Tibial nerve (tissue), 4 donors: ENCODE results near the gene USP4. TPM values are rescaled to one million over a fixed set of nuclear protein-coding genes. Genes with fewer than 3 reads are reported as not detected.
A peak's percentile ranks its signal among the peaks of the same experiment; 100 is the strongest.

Source experiments
- DNase-seq, 2 donors: peaks; one replicate each; pipeline ENCODE4 v3.0.0-alpha.2; 2019; ENCODE audit warnings: low spot score in 2 of 2
- H3K27ac ChIP-seq, 4 donors: fragments of 200-600 bp; sonication (generic) in 3 of 4; one replicate each; pipeline ENCODE4 v1.5.1; 2017 to 2019; ENCODE audit warnings: mild to moderate bottlenecking in 1 of 4
- H3K27me3 ChIP-seq, 2 donors: fragments of 200-600 bp; sonication (generic) in 1 of 2; one replicate each; pipeline versions ENCODE4 v1.5.1 to v1.6.0; 2017 to 2019
- H3K36me3 ChIP-seq, 3 donors: fragments of 200-600 bp; sonication (generic); one replicate each; pipeline ENCODE4 v1.5.1; 2018 to 2019
- H3K4me1 ChIP-seq, 4 donors: fragments of 200-600 bp; sonication (generic) in 3 of 4; one replicate each; pipeline ENCODE4 v1.5.1; 2017 to 2019
- H3K4me3 ChIP-seq, 4 donors: fragments of 200-600 bp; sonication (generic) in 3 of 4; one replicate each; pipeline ENCODE4 v1.5.1; 2017 to 2019; ENCODE audit warnings: mild to moderate bottlenecking in 1 of 4, moderate library complexity in 1 of 4
- H3K9me3 ChIP-seq, 4 donors: fragments of 200-600 bp; sonication (generic) in 3 of 4; one replicate each; pipeline ENCODE4 v1.5.1; 2017 to 2019
- CTCF ChIP-seq, 5 experiments: fragments of 200-600 bp in 3 of 5; fragments of 450-650 bp in 2 of 5; sonication (generic) in 3 of 5; IDR thresholded peaks; one replicate each; pipeline ENCODE4 v1.5.1; 2016 to 2019; ENCODE audit warnings: antibody characterized with exemption in 5 of 5, mild to moderate bottlenecking in 3 of 5, moderate library complexity in 2 of 5
- EP300 ChIP-seq, 2 donors: sonication (generic); formaldehyde crosslinking; IDR thresholded peaks; one replicate each; pipeline ENCODE4 v1.6.1; 2017; ENCODE audit warnings: antibody characterized with exemption in 2 of 2, mild to moderate bottlenecking in 1 of 2
- POLR2A ChIP-seq, 2 donors: fragments of 450-650 bp; IDR thresholded peaks; one replicate each; pipeline ENCODE4 v1.6.1; 2017; ENCODE audit warnings: antibody characterized with exemption in 2 of 2, mild to moderate bottlenecking in 2 of 2, moderate library complexity in 2 of 2
- WGBS, 2 donors: methylation state at CpG; one replicate each; pipeline ENCODE4 v1.1.5; 2018; 5-methylcytosine and 5-hydroxymethylcytosine counted together
- total RNA-seq, 4 donors: library from RNA; depleted of rRNA; stranded (reverse); fragments of >200 nt; gene quantifications; one replicate each; pipeline ENCODE4 v1.1.0, GENCODE V29; 2016

Gene USP4
- 10 to 100 TPM; 33.7 to 49.8 (median 46.0) TPM for total RNA-seq

GRCh38 chr3:49339941-49340800 lies at the start of gene USP4:
USP4 (minus strand) TSS chr3:49340053; CDS start chr3:49340024, 29 bp downstream.
- H3K4me3 ChIP-seq, result peak within 1 kb of the TSS; percentile 62 to 94 (median 73)
- H3K4me1 ChIP-seq, result peaks cover 0 to 41% (median 16%) of the 10 kb centered on the region in 4 donors
- peaks cover 0 to 15% (median 0%) of the 10 kb centered on the region in 3 donors for H3K36me3 ChIP-seq
- peak; percentile 7 to 84 for TF ChIP-seq EP300 (IDR thresholded peaks at IDR 0.05)
- TF ChIP-seq CTCF (IDR thresholded peaks at IDR 0.05), result peak; percentile 12 to 66 (median 44)
- TF ChIP-seq POLR2A (IDR thresholded peaks at IDR 0.05), result peak; percentile 39 to 57
- no peaks in the 10 kb centered on the region for H3K27me3 ChIP-seq
- peak within 1 kb of the TSS; percentile 86 to 96 (median 92) for H3K27ac ChIP-seq
- peak; percentile 74 to 78 for DNase-seq
- 0 to 2% methylated on average over 32 to 68 of the region's 70 CpGs for WGBS, 2 donors
- H3K9me3 ChIP-seq, result no peaks in the 10 kb centered on the region

- H3K36me3 ChIP-seq, result peaks cover 0 to 8% (median 0%) of the 10 kb centered on the region in 3 donors
- peaks cover 0 to 71% (median 13%) of the 10 kb centered on the region in 4 donors for H3K4me1 ChIP-seq
- H3K9me3 ChIP-seq, result no peaks in the 10 kb centered on the region
- H3K4me3 ChIP-seq, result no peak overlapping the region
- no peak for TF ChIP-seq POLR2A (IDR thresholded peaks at IDR 0.05)
- no peaks in the 10 kb centered on the region for H3K27me3 ChIP-seq
- H3K27ac ChIP-seq, result no peak overlapping the region
- no peak for DNase-seq
- 95 to 96% methylated on average over 6 of the region's 6 CpGs for WGBS, 2 donors
Observed at GRCh38 chr3:49389297-49389696, 49.4 kb upstream of the USP4 start.

- TF ChIP-seq EP300 (IDR thresholded peaks at IDR 0.05) (no peak), CTCF (IDR thresholded peaks at IDR 0.05) (no peak), POLR2A (IDR thresholded peaks at IDR 0.05) (no peak)
- Histone ChIP-seq H3K9me3 (no peaks in the 10 kb centered on the region), H3K27me3 (no peaks in the 10 kb centered on the region), H3K36me3 (peaks cover 0 to 5% (median 0%) of the 10 kb centered on the region in 3 donors), H3K4me1 (peaks cover 0 to 74% (median 17%) of the 10 kb centered on the region in 4 donors), H3K4me3 (no peak overlapping the region), H3K27ac (no peak overlapping the region)
- WGBS, 2 donors, result 94 to 100% methylated on average over 1 of the region's 1 CpG
- DNase-seq, result no peak
Observed at GRCh38 chr3:49388289-49388820, 48.5 kb upstream of the USP4 start.

- DNase-seq, result no peak
- TF ChIP-seq EP300 (IDR thresholded peaks at IDR 0.05) (no peak), CTCF (IDR thresholded peaks at IDR 0.05) (no peak), POLR2A (IDR thresholded peaks at IDR 0.05) (no peak)
- no peak overlapping the region for H3K4me3 ChIP-seq
- H3K27ac ChIP-seq, result no peak overlapping the region
- H3K9me3 ChIP-seq, result no peaks in the 10 kb centered on the region
- H3K27me3 ChIP-seq, result no peaks in the 10 kb centered on the region
- WGBS, 2 donors, result 84 to 90% methylated on average over 2 of the region's 2 CpGs
- H3K4me1 ChIP-seq, result peaks cover 0 to 73% (median 18%) of the 10 kb centered on the region in 4 donors
- H3K36me3 ChIP-seq, result peaks cover 0 to 5% (median 0%) of the 10 kb centered on the region in 3 donors
Observed at GRCh38 chr3:49387721-49388120, 47.9 kb upstream of the USP4 start.

- 69 to 70% methylated on average over 11 of the region's 11 CpGs for WGBS, 2 donors
- Histone ChIP-seq H3K9me3 (no peaks in the 10 kb centered on the region), H3K4me1 (peaks cover 0 to 71% (median 16%) of the 10 kb centered on the region in 4 donors), H3K36me3 (peaks cover 0 to 5% (median 0%) of the 10 kb centered on the region in 3 donors), H3K4me3 (no peak overlapping the region), H3K27ac (peak overlapping the region in 1 of 4 donors; percentile 53), H3K27me3 (no peaks in the 10 kb centered on the region)
- DNase-seq, result no peak
- no peak for TF ChIP-seq POLR2A (IDR thresholded peaks at IDR 0.05)
- no peak for TF ChIP-seq EP300 (IDR thresholded peaks at IDR 0.05)
- TF ChIP-seq CTCF (IDR thresholded peaks at IDR 0.05), result no peak
Observed at GRCh38 chr3:49386056-49386756, 46.4 kb upstream of the USP4 start.
